ENCODE measurements around the gene ATP6V0A4. TPM values are rescaled to one million over a fixed set of nuclear protein-coding genes. Genes with fewer than 3 reads are reported as not detected.

Gene ATP6V0A4
- total RNA-seq, 4 donors from 2014 or later, result 6.0 to 34.1 (median 19.6) TPM

DNA sequence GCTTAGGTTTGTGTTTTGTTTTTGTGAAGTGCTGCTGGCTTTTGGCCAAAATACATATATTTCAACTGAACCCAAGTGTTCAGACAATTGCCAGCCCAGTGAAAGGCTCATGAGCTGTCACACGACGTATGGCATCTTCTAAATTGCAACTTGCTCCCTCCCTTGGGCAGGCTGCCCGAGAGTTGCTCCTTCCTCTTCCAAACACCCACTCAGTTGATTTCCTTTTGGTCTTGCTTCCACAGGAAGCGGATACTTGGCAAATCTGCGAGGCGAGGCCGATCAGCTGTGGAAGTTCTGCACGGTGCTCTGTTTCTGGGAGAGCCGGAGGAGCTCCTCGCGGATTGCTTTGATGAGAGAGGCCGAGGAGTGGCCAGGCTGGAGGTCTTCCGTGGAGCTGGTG is 39.6 kb upstream of the ATP6V0A4 start:
- no peak for DNase-seq (ENCODE audit: low spot score in 2 of 2)
- 70 to 74% methylated on average over 11 to 13 of the region's 13 CpGs for WGBS, 2 donors
- H3K4me3 ChIP-seq (ENCODE audit: low read depth, poor library complexity, severe bottlenecking), result no peak overlapping the region
- TF ChIP-seq POLR2A (IDR thresholded peaks at IDR 0.05), result no peak
- TF ChIP-seq CTCF (IDR thresholded peaks at IDR 0.05), result no peak
- intact Hi-C loops (cut with DNase I; ENCODE audit: low total_unique reads), result no loop called here

DNA sequence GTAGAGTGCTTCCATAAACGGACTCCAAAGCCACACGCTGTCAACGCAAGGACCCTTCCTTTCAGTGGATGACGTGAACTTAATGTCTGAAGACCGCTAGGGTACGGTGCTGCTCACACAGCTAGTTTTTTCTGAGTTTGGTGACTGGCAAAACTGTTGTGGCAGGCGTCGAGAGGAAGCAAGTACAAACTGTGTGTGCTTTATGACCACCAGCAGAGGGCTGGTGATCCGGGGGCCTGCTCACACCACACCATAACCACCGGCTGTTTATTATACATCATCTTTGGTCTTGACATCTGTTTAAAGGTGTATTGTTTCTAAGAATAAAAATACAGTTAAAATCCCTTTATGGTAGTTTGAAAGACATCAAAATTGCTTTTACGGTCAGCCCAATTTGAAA is 37.1 kb upstream of the ATP6V0A4 start:
- intact Hi-C loops (cut with DNase I; ENCODE audit: low total_unique reads), result no loop called here
- TF ChIP-seq POLR2A (IDR thresholded peaks at IDR 0.05) (no peak), CTCF (IDR thresholded peaks at IDR 0.05) (no peak)
- WGBS, 2 donors, result 84 to 89% methylated on average over 11 of the region's 11 CpGs

DNA sequence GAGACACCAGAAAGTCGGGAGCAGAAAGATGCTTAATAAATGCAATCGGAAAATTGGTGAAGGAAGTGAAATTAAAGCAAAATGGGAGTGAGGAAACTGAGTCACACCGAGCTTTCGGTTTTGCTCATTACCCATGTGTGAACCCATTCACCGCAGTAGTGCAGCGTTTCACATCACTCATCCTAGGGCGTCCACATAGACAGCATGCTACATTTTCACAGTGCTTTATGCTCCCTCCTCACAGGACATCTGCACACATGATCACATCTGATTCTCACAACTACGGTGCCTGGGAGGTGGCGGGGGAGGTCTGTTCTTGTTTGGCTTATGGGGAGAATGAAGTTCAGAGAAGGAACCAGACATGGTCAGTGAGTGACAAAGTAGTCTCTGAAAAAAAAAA is 36.6 kb upstream of the ATP6V0A4 start:
- no peak overlapping the region for H3K4me3 ChIP-seq (ENCODE audit: low read depth, poor library complexity, severe bottlenecking)
- TF ChIP-seq CTCF (IDR thresholded peaks at IDR 0.05), result no peak
- no peak for TF ChIP-seq POLR2A (IDR thresholded peaks at IDR 0.05)
- no peak for DNase-seq (ENCODE audit: low spot score in 2 of 2)
- 95% methylated on average over 9 of the region's 9 CpGs for WGBS, 2 donors
- intact Hi-C loops (cut with DNase I; ENCODE audit: low total_unique reads), result no loop called here

More for the DNA sequence above, 37.1 kb upstream of the ATP6V0A4 start:
- no peak overlapping the region for H3K4me3 ChIP-seq (ENCODE audit: low read depth, poor library complexity, severe bottlenecking)
- no peak for DNase-seq (ENCODE audit: low spot score in 2 of 2)

- WGBS, 2 donors, result 67 to 75% methylated on average over 5 of the region's 5 CpGs
- TF ChIP-seq POLR2A (IDR thresholded peaks at IDR 0.05), result no peak
- TF ChIP-seq CTCF (IDR thresholded peaks at IDR 0.05), result no peak
- intact Hi-C loops (cut with DNase I; ENCODE audit: low total_unique reads), result no loop called here
- DNase-seq (ENCODE audit: low spot score in 2 of 2), result no peak
- no peak overlapping the region for H3K4me3 ChIP-seq (ENCODE audit: low read depth, poor library complexity, severe bottlenecking)
Observed at GRCh38 chr7:138833596-138833995, 35.6 kb upstream of the ATP6V0A4 start.

- intact Hi-C loops (cut with DNase I; ENCODE audit: low total_unique reads), result no loop called here
- DNase-seq (ENCODE audit: low spot score in 2 of 2), result no peak
- TF ChIP-seq POLR2A (IDR thresholded peaks at IDR 0.05) (no peak), CTCF (IDR thresholded peaks at IDR 0.05) (no peak)
- no peak overlapping the region for H3K4me3 ChIP-seq (ENCODE audit: low read depth, poor library complexity, severe bottlenecking)
- WGBS, 2 donors, result 91 to 94% methylated on average over 10 of the region's 10 CpGs
Observed at GRCh38 chr7:138832966-138833365, 35.0 kb upstream of the ATP6V0A4 start.

DNA sequence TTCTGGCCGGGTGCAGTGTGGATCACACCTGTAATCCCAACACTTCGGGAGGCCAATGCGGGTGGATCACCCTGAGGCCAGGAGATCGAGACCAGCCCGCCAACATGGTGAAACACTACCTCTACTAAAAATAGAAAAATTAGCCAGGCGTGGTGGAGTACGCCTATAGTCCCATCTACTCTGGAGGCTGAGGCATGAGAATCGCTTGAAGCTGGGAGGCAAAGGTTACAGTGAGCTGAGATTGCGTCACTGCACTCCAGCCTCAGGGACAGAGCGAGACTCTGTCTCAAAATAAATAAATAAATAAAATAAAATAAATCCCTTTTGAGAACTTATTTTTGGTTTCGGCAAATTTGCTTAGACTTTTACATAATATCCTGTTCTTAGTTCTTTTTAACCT is 31.3 kb upstream of the ATP6V0A4 start:
- H3K4me3 ChIP-seq (ENCODE audit: low read depth, poor library complexity, severe bottlenecking), result no peak overlapping the region
- 84 to 89% methylated on average over 11 of the region's 11 CpGs for WGBS, 2 donors
- TF ChIP-seq POLR2A (IDR thresholded peaks at IDR 0.05) (no peak), CTCF (IDR thresholded peaks at IDR 0.05) (no peak)
- DNase-seq (ENCODE audit: low spot score in 2 of 2), result no peak
- intact Hi-C loops (cut with DNase I; ENCODE audit: low total_unique reads), result no loop called here

All from lower leg skin (tissue), 4 donors.